Kidney epithelial cell (primary cell): ENCODE measurements around the gene EMID1. TPM values are rescaled to one million over a fixed set of nuclear protein-coding genes. Genes with fewer than 3 reads are reported as not detected.
A peak's percentile ranks its signal among the peaks of the same experiment; 100 is the strongest.

ENCODE experiments used
- DNase-seq: peaks from one replicate; pipeline ENCODE4 v3.0.0-alpha.2; 2010; ENCODE audit warnings: low read depth
- H3K27me3 ChIP-seq: 2 replicates; pipeline ENCODE4 v1.6.0; 2011; ENCODE audit warnings: low read length; ENCODE audit not compliant: control insufficient read depth, insufficient read depth
- H3K36me3 ChIP-seq: 2 replicates; pipeline ENCODE4 v1.5.1; 2011; ENCODE audit warnings: low read length; ENCODE audit not compliant: control insufficient read depth, insufficient read depth
- H3K4me3 ChIP-seq: 2 replicates; pipeline ENCODE4 v1.5.1; 2011; ENCODE audit warnings: low read depth, mild to moderate bottlenecking, control low read depth, low read length
- total RNA-seq: library from RNA; depleted of rRNA; stranded (reverse); fragments of >200 nt; gene quantifications from 2 replicates; pipeline ENCODE4 v1.2.3, GENCODE V29; 2015
- TF ChIP-seq, protein P1 (sequence below): IDR thresholded peaks from 2 replicates; pipeline ENCODE4 v1.5.1; 2011; ENCODE audit warnings: mild to moderate bottlenecking, moderate library complexity, low read length, control low read depth, inconsistent platforms; ENCODE audit not compliant: insufficient read depth, poor library complexity, severe bottlenecking

The EMID1 gene
- total RNA-seq, 1 donor from 2014 or later: 2.2 TPM

DNA sequence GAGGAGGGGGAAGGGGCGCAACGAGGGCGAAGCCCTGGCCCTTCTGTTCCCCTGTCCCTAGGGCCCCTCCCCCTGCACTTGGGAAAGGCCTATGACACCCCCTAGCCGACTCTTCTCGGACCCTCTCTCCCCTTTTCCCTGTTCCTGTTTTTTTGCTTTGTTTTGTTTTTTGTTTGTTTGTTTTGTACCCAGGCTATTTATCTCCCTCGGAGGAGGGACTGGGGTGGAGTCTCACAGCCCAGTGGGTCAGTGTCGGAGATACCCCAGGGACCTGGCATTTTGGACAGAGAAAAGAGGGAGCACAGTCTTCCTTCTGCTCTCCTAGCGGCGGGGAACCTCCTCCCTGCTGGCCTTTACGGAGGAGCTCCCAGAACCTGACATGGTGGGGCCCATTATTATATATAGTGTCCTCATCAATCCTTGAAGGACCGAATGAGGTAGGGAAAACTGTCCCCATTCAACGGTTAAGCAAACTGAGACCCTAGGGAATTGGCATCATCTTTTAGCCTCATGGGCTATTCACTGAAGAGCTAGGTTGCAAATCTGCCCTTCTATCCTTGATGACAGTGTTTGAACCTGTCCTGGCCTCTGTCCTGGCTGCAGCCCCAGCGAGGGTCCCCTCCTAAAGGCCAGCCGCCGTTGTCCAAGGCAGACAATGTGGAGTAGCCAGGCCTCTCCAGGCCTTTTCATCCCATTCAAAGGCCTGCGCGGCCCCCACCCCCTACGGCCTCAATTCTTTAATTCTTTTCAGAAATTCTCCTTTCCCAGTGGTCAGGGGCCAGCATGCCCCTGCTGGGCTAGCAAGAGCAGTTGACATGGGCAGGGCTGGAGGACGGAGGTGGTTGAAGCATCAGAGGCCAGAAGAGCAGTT, 911 bp downstream of the EMID1 start:
- Histone ChIP-seq H3K36me3 (no peaks in the 10 kb centered on the region), H3K4me3 (peak overlapping the region; percentile 48), H3K27me3 (peaks cover 35% of the 10 kb centered on the region)
- DNase-seq: no peak
- TF ChIP-seq, protein P1, sequence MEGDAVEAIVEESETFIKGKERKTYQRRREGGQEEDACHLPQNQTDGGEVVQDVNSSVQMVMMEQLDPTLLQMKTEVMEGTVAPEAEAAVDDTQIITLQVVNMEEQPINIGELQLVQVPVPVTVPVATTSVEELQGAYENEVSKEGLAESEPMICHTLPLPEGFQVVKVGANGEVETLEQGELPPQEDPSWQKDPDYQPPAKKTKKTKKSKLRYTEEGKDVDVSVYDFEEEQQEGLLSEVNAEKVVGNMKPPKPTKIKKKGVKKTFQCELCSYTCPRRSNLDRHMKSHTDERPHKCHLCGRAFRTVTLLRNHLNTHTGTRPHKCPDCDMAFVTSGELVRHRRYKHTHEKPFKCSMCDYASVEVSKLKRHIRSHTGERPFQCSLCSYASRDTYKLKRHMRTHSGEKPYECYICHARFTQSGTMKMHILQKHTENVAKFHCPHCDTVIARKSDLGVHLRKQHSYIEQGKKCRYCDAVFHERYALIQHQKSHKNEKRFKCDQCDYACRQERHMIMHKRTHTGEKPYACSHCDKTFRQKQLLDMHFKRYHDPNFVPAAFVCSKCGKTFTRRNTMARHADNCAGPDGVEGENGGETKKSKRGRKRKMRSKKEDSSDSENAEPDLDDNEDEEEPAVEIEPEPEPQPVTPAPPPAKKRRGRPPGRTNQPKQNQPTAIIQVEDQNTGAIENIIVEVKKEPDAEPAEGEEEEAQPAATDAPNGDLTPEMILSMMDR: no peak

DNA sequence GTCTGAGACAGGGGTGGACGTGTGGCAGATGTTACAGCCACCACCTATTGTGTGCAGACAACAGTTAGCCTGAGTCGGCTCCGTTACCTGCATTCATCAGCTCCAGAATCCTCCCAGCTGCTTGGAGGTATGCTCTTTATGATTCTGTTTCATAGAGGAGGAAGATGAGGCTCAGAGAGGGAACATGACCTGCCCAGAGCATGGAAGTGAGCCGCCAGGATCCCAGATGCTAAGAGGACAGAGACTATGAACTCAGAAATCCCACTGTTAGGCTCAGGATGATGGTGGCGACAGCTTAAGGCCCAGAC, 1.5 kb downstream of the EMID1 start:
- H3K36me3 ChIP-seq: no peaks in the 10 kb centered on the region

DNA sequence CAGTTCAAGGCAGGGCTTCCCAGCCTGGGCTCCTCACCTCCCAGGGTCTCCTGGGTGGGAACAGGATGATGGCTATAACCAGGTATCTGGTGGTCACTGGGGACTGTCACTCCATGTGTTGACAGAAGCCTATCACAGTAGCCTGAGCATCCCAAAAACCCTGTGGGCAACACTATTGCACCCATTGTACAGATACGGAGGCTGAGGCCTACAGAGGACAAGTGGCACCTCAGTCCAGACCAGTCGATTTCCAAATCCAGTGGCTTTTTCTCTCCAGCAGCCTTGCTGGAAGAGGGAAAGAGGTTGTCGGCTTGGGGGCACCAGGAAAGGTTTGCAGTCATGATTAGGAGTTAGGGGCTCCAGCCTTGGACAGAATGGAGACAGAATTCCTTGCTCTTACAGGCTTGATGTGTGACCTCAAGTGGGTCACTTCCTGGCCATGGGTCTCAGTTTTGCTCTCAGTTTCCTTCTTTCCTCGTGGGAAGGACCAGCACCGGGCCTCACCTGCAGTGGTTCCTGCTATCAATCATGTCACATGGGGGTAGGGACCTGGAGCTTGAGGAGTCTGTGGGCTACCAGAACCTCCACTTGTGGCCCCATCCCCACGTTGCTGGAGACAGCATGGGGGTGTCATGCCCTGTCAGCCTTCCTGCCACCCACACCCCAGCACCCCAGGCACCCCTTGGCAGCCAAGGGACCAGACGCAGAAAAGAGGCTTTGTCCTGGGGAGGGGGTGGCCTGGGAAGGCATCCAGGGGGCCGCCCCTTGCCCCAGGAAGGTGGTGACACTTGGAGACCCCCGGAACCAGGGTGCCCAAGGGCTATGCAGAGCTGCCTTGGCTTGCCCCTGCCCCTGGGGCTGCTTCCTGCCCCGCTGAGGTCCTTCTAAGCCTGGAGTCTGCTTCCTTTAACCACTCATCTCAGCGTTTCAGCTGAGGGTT, 2.1 kb downstream of the EMID1 start:
- H3K4me3 ChIP-seq: no peak overlapping the region
- TF ChIP-seq, protein P1: no peak
- H3K36me3 ChIP-seq: no peaks in the 10 kb centered on the region
- peaks cover 36% of the 10 kb centered on the region for H3K27me3 ChIP-seq
- DNase-seq: no peak

More for the DNA sequence above, 1.5 kb downstream of the EMID1 start:
- Histone ChIP-seq H3K27me3 (peaks cover 36% of the 10 kb centered on the region), H3K4me3 (no peak overlapping the region)
- TF ChIP-seq, protein P1: no peak
- no peak for DNase-seq

DNA sequence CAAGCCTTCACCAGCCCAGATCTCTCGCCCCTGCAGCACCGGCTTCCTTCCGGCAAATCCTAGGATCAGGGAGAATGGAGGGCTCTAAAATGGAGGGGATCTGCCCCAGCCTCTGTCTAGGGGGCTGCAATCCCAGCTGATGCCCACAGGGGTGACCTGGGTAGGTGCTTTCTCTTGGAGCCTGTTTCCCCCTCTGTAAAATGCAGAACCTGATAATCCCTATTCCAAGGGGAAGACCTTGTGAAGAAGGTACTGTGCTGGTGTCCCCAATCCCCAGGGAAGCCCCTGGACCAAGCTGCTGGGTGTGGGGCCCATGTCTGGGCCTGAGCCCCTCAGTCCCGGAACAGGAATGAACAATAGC, 2.8 kb downstream of the EMID1 start:
- no peak overlapping the region for H3K4me3 ChIP-seq
- H3K27me3 ChIP-seq: peaks cover 36% of the 10 kb centered on the region

DNA sequence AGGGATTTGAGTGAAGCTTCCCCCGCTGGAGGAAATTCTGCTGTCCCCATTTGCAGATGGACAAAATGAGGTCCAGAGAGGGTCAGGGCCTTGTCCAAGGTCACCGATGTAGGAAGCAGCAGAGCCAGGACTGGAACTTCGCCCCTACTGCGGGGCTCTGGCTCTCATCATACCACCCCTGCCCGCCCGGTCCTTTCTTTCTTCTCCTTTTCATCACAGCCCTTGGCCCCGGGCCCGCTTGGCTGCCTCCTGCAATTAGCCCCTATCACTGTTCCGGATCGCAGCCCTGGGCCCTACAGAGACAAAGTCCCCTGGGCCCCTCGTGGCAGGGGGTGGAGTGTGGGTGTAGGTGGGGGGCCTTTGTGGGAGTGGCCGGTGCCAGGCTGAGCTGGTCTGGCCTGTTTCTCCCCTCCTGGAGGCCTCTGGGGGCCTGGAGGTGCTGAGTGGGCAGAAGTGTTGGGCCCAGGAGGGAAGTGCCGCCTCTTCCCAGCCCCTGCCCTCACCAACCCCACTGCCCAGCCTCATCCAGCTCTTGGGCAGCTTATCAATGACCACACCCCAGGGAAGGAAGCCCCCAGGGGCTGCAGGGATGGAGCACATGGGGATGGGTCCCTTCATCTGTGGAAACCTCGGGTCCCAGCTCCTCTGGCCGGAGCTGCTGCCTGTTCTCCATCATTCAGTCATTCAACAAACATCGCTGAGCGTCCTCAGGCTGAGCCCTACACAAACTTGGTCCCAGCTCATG, 3.4 kb downstream of the EMID1 start:
- TF ChIP-seq, protein P1: no peak
- no peaks in the 10 kb centered on the region for H3K36me3 ChIP-seq
- no peak overlapping the region for H3K4me3 ChIP-seq
- H3K27me3 ChIP-seq: peaks cover 36% of the 10 kb centered on the region
- no peak for DNase-seq

More for the DNA sequence above, 2.8 kb downstream of the EMID1 start:
- TF ChIP-seq, protein P1: no peak
- DNase-seq: no peak
- no peaks in the 10 kb centered on the region for H3K36me3 ChIP-seq
